ENCODE data around the gene GFER.
A peak's percentile ranks its signal among the peaks of the same experiment; 100 is the strongest.

Gene GFER

GRCh38 chr16:2002406-2003230, 18.6 kb downstream of the GFER start:
- no peak for TF ChIP-seq CTCF (IDR thresholded peaks at IDR 0.05; ENCODE audit: low read depth, low read length)
- H3K36me3 ChIP-seq: peaks cover 76% of the 10 kb centered on the region
- peak overlapping the region; percentile 60 for H3K27ac ChIP-seq

GRCh38 chr16:2003231-2003826, 19.3 kb downstream of the GFER start:
- no peak overlapping the region for H3K4me3 ChIP-seq (ENCODE audit: low read depth, low read length)
- no peak for TF ChIP-seq CTCF (IDR thresholded peaks at IDR 0.05; ENCODE audit: low read depth, low read length)
- no peaks in the 10 kb centered on the region for H3K27me3 ChIP-seq (ENCODE audit: insufficient read depth, low read depth, severe bottlenecking)
- no peak for DNase-seq
- H3K36me3 ChIP-seq: peaks cover 82% of the 10 kb centered on the region
- H3K9me3 ChIP-seq (ENCODE audit: severe bottlenecking): no peaks in the 10 kb centered on the region
- peak overlapping the region; percentile 60 for H3K27ac ChIP-seq

More at GRCh38 chr16:2002406-2003230, 18.6 kb downstream of the GFER start:
- no peaks in the 10 kb centered on the region for H3K9me3 ChIP-seq (ENCODE audit: severe bottlenecking)
- H3K27me3 ChIP-seq (ENCODE audit: insufficient read depth, low read depth, severe bottlenecking): no peaks in the 10 kb centered on the region
- no peak overlapping the region for H3K4me3 ChIP-seq (ENCODE audit: low read depth, low read length)
- no peak for DNase-seq

- peak; percentile 98 for DNase-seq
- peaks cover 83% of the 10 kb centered on the region for H3K36me3 ChIP-seq
Measured at GRCh38 chr16:2003827-2004641, 20.0 kb downstream of the GFER start.

GRCh38 chr16:2004795-2005517, 21.0 kb downstream of the GFER start:
- Histone ChIP-seq H3K27me3 (ENCODE audit: insufficient read depth, low read depth, severe bottlenecking) (no peaks in the 10 kb centered on the region), H3K27ac (peak overlapping the region; percentile 80), H3K36me3 (peaks cover 74% of the 10 kb centered on the region), H3K4me3 (ENCODE audit: low read depth, low read length) (no peak overlapping the region), H3K9me3 (ENCODE audit: severe bottlenecking) (no peaks in the 10 kb centered on the region)
- TF ChIP-seq CTCF (IDR thresholded peaks at IDR 0.05; ENCODE audit: low read depth, low read length): no peak
- no peak for DNase-seq

More at GRCh38 chr16:2003827-2004641, 20.0 kb downstream of the GFER start:
- Histone ChIP-seq H3K4me3 (ENCODE audit: low read depth, low read length) (0 out of 2 replicates have a peak overlapping the region, but pooled peaks have one; percentile 6), H3K9me3 (ENCODE audit: severe bottlenecking) (no peaks in the 10 kb centered on the region), H3K27ac (peak overlapping the region; percentile 80), H3K27me3 (ENCODE audit: insufficient read depth, low read depth, severe bottlenecking) (no peaks in the 10 kb centered on the region)
- peak; percentile 97 for TF ChIP-seq CTCF (IDR thresholded peaks at IDR 0.05; ENCODE audit: low read depth, low read length)

GRCh38 chr16:2005646-2006045, 21.7 kb downstream of the GFER start:
- peaks cover 67% of the 10 kb centered on the region for H3K36me3 ChIP-seq
- no peak for TF ChIP-seq CTCF (IDR thresholded peaks at IDR 0.05; ENCODE audit: low read depth, low read length)
- no peak overlapping the region for H3K4me3 ChIP-seq (ENCODE audit: low read depth, low read length)
- H3K27me3 ChIP-seq (ENCODE audit: insufficient read depth, low read depth, severe bottlenecking): no peaks in the 10 kb centered on the region
- DNase-seq: no peak
- no peaks in the 10 kb centered on the region for H3K9me3 ChIP-seq (ENCODE audit: severe bottlenecking)
- H3K27ac ChIP-seq: no peak overlapping the region
